Activated naive CD4-positive, alpha-beta T cell treated with anti-CD3 and anti-CD28 coated beads for 36 hours (primary cell): ENCODE results near the gene TMED7. TPM values are rescaled to one million over a fixed set of nuclear protein-coding genes. Genes with fewer than 3 reads are reported as not detected.

ENCODE experiments used
- CTCF ChIA-PET: fragments of 350-600 bp; sonication (Branson Sonifier 250); formaldehyde crosslinking; loops from one replicate; lab custom pipeline; 2021; ENCODE audit warnings: antibody characterized with exemption; lab: Charles Lee
- DNase-seq: peaks from one replicate; pipeline ENCODE4 v3.0.0-alpha.2; 2020
- H3K27ac Mint-ChIP-seq: one replicate; pipeline ENCODE4 v1.8.0; 2021; ENCODE audit warnings: mild to moderate bottlenecking, mixed read lengths
- H3K27me3 Mint-ChIP-seq: one replicate; pipeline ENCODE4 v1.8.0; 2021; ENCODE audit warnings: low read depth, mixed read lengths
- H3K36me3 Mint-ChIP-seq: one replicate; pipeline ENCODE4 v1.8.0; 2021; ENCODE audit warnings: low read depth, mixed read lengths
- H3K4me1 Mint-ChIP-seq: one replicate; pipeline ENCODE4 v1.8.0; 2021; ENCODE audit warnings: low read depth, mixed read lengths
- H3K4me3 Mint-ChIP-seq: one replicate; pipeline ENCODE4 v1.8.0; 2021; ENCODE audit warnings: mild to moderate bottlenecking, moderate library complexity, mixed read lengths
- H3K9me3 Mint-ChIP-seq: one replicate; pipeline ENCODE4 v1.8.0; 2021; ENCODE audit warnings: mixed read lengths
- intact Hi-C: fragments of 100-400 bp; cut with micrococcal nuclease; formaldehyde crosslinking; loops from one replicate; pipeline ENCODE4 v1.15.1; 2023
- total RNA-seq, 2 experiments: library from RNA; stranded (reverse); gene quantifications; one replicate each; pipeline ENCODE4 v1.2.3, GENCODE V29; 2021

TMED7 gene
- total RNA-seq, 2 experiments from 2014 or later, result 34.6 to 35.4 TPM

- Mint-ChIP-seq H3K9me3 (no peaks in the 10 kb centered on the region), H3K27ac (no peak overlapping the region), H3K4me3 (no peak overlapping the region), H3K27me3 (peaks cover 2% of the 10 kb centered on the region), H3K36me3 (no peaks in the 10 kb centered on the region), H3K4me1 (peaks cover 3% of the 10 kb centered on the region)
- CTCF ChIA-PET, result interaction anchor here (6.5 kb wide), 1 partner anchor 269 kb away, joined by 118 read pairs; no protein-coding TSS in a partner anchor
- no peak for DNase-seq
- intact Hi-C loops, result no loop called here
These were observed 47.2 kb downstream of the TMED7 start for GRCh38 chr5:115578657-115579056.

GRCh38 chr5:115577741-115578140 lies 48.1 kb downstream of the TMED7 start:
- Mint-ChIP-seq H3K36me3 (no peaks in the 10 kb centered on the region), H3K9me3 (no peaks in the 10 kb centered on the region), H3K4me1 (peaks cover 3% of the 10 kb centered on the region), H3K4me3 (no peak overlapping the region), H3K27me3 (peaks cover 3% of the 10 kb centered on the region), H3K27ac (no peak overlapping the region)
- CTCF ChIA-PET, result interaction anchor here (1.2 to 6.5 kb wide), 4 partner anchors 11 to 268 kb away, joined by 3 to 118 read pairs (median 4); no protein-coding TSS in a partner anchor
- DNase-seq, result no peak
- intact Hi-C loops, result no loop called here

GRCh38 chr5:115577329-115577728 lies 48.5 kb downstream of the TMED7 start:
- Mint-ChIP-seq H3K27ac (no peak overlapping the region), H3K27me3 (peaks cover 3% of the 10 kb centered on the region), H3K4me1 (peaks cover 3% of the 10 kb centered on the region), H3K9me3 (no peaks in the 10 kb centered on the region), H3K36me3 (no peaks in the 10 kb centered on the region), H3K4me3 (no peak overlapping the region)
- no peak for DNase-seq
- intact Hi-C loops, result no loop called here
- CTCF ChIA-PET, result interaction anchor here (1.2 to 6.5 kb wide), 5 partner anchors 9 to 268 kb away, joined by 3 to 118 read pairs (median 4); no protein-coding TSS in a partner anchor

- Mint-ChIP-seq H3K9me3 (no peaks in the 10 kb centered on the region), H3K4me1 (peaks cover 3% of the 10 kb centered on the region), H3K27me3 (peaks cover 3% of the 10 kb centered on the region), H3K36me3 (no peaks in the 10 kb centered on the region), H3K4me3 (no peak overlapping the region), H3K27ac (no peak overlapping the region)
- no peak for DNase-seq
- CTCF ChIA-PET, result interaction anchor here (0.7 to 6.5 kb wide), 19 partner anchors 9 to 271 kb away, joined by 3 to 118 read pairs (median 4); no protein-coding TSS in a partner anchor
- intact Hi-C loops, result loop anchor here (2.0 kb wide), 1 partner anchor 477 kb away; no protein-coding TSS in a partner anchor
These were observed 50.4 kb downstream of the TMED7 start for GRCh38 chr5:115575167-115576070.

- Mint-ChIP-seq H3K27ac (no peak overlapping the region), H3K4me3 (no peak overlapping the region), H3K27me3 (peaks cover 3% of the 10 kb centered on the region), H3K9me3 (no peaks in the 10 kb centered on the region), H3K4me1 (peaks cover 3% of the 10 kb centered on the region), H3K36me3 (no peaks in the 10 kb centered on the region)
- no peak for DNase-seq
- CTCF ChIA-PET, result interaction anchor here (0.8 to 6.5 kb wide), 4 partner anchors 11 to 311 kb away, joined by 3 to 118 read pairs (median 4); partner anchors contain the start of gene PGGT1B
- intact Hi-C loops, result loop anchor here (5.0 kb wide), 1 partner anchor 196 kb away; no protein-coding TSS in a partner anchor
These were observed 52.7 kb downstream of the TMED7 start for GRCh38 chr5:115573133-115573532.

- no peak for DNase-seq
- Mint-ChIP-seq H3K4me1 (peaks cover 3% of the 10 kb centered on the region), H3K36me3 (no peaks in the 10 kb centered on the region), H3K9me3 (no peaks in the 10 kb centered on the region), H3K27me3 (peaks cover 3% of the 10 kb centered on the region), H3K4me3 (no peak overlapping the region), H3K27ac (no peak overlapping the region)
- intact Hi-C loops, result loop anchor here (5.0 kb wide), 1 partner anchor 194 kb away; no protein-coding TSS in a partner anchor
- CTCF ChIA-PET, result interaction anchor here (0.7 to 2.2 kb wide), 2 partner anchors 51 to 262 kb away, joined by 3 to 12 read pairs; no protein-coding TSS in a partner anchor
These were observed 54.4 kb downstream of the TMED7 start for GRCh38 chr5:115571441-115571878.

GRCh38 chr5:115568668-115569067 lies 57.2 kb downstream of the TMED7 start:
- H3K36me3 Mint-ChIP-seq, result no peaks in the 10 kb centered on the region
- H3K27me3 Mint-ChIP-seq, result peaks cover 7% of the 10 kb centered on the region
- CTCF ChIA-PET, result no interaction called here
- no peak overlapping the region for H3K27ac Mint-ChIP-seq
- H3K9me3 Mint-ChIP-seq, result no peaks in the 10 kb centered on the region
- no peak for DNase-seq
- no peak overlapping the region for H3K4me3 Mint-ChIP-seq
- H3K4me1 Mint-ChIP-seq, result no peaks in the 10 kb centered on the region
- intact Hi-C loops, result no loop called here

GRCh38 chr5:115565233-115565632 lies 60.6 kb downstream of the TMED7 start:
- H3K4me3 Mint-ChIP-seq, result no peak overlapping the region
- H3K27ac Mint-ChIP-seq, result no peak overlapping the region
- no peaks in the 10 kb centered on the region for H3K36me3 Mint-ChIP-seq
- no peak for DNase-seq
- CTCF ChIA-PET, result no interaction called here
- H3K4me1 Mint-ChIP-seq, result no peaks in the 10 kb centered on the region
- intact Hi-C loops, result no loop called here
- H3K9me3 Mint-ChIP-seq, result no peaks in the 10 kb centered on the region
- H3K27me3 Mint-ChIP-seq, result peaks cover 21% of the 10 kb centered on the region

Other genes with a start within 250 kb of the TMED7 start
- gene FEM1C, start 81.3 kb downstream of the TMED7 start, total RNA-seq, result 1 to 10 TPM; 9.7 to 10.0 TPM
- gene TICAM2, start 23.6 kb downstream of the TMED7 start, total RNA-seq, result under 1 TPM; 0.72 to 0.91 TPM
- under 1 TPM; 0.57 to 0.67 TPM for gene CDO1, start 190.6 kb upstream of the TMED7 start, total RNA-seq
- 10 to 100 TPM; 39.1 to 41.3 TPM for gene ATG12, start 215.5 kb upstream of the TMED7 start, total RNA-seq
- gene AP3S1, start 215.9 kb upstream of the TMED7 start, total RNA-seq, result 10 to 100 TPM; 56.6 to 57.8 TPM